ENCODE measurements around the gene FGR.

The FGR gene

GRCh38 chr1:27570356-27570755 is 64.6 kb downstream of the FGR start:
- no peak for ATAC-seq
- no peak for TF ChIP-seq ZFP3 (CRISPR knock-in tag; IDR thresholded peaks at IDR 0.05)
- TF ChIP-seq ZFP30 (CRISPR knock-in tag; IDR thresholded peaks at IDR 0.05) = no peak
- no peak for TF ChIP-seq POU6F1 (CRISPR knock-in tag; IDR thresholded peaks at IDR 0.05; ENCODE audit: borderline replicate concordance, low read depth)
- TF ChIP-seq BACH2 (CRISPR knock-in tag; IDR thresholded peaks at IDR 0.05; ENCODE audit: borderline replicate concordance) = no peak

GRCh38 chr1:27569506-27570291 is 65.3 kb downstream of the FGR start:
- ATAC-seq = no peak
- TF ChIP-seq SNAI2 (CRISPR knock-in tag; IDR thresholded peaks at IDR 0.05) (no peak), CREB5 (CRISPR knock-in tag; IDR thresholded peaks at IDR 0.05; ENCODE audit: low read depth) (no peak), CSRNP3 (CRISPR knock-in tag; IDR thresholded peaks at IDR 0.05) (no peak), ESRRG (CRISPR knock-in tag; IDR thresholded peaks at IDR 0.05) (no peak), ZNF8 (CRISPR knock-in tag; IDR thresholded peaks at IDR 0.05) (no peak), TCF4 (CRISPR knock-in tag; IDR thresholded peaks at IDR 0.05; ENCODE audit: borderline replicate concordance) (no peak), RARB (CRISPR knock-in tag; IDR thresholded peaks at IDR 0.05) (no peak), PATZ1 (CRISPR knock-in tag; IDR thresholded peaks at IDR 0.05; ENCODE audit: borderline replicate concordance) (no peak), PPARA (CRISPR knock-in tag; IDR thresholded peaks at IDR 0.05; ENCODE audit: borderline replicate concordance) (no peak), TOX (CRISPR knock-in tag; IDR thresholded peaks at IDR 0.05; ENCODE audit: borderline replicate concordance) (no peak)

GRCh38 chr1:27569088-27569460 is 65.9 kb downstream of the FGR start:
- TF ChIP-seq PPARA (CRISPR knock-in tag; IDR thresholded peaks at IDR 0.05; ENCODE audit: borderline replicate concordance) (no peak), ZNF565 (CRISPR knock-in tag; conservative IDR thresholded peaks at IDR 0.05; ENCODE audit: low read depth) (no peak), ZFP30 (CRISPR knock-in tag; IDR thresholded peaks at IDR 0.05) (no peak), CSRNP3 (CRISPR knock-in tag; IDR thresholded peaks at IDR 0.05) (no peak), BACH2 (CRISPR knock-in tag; IDR thresholded peaks at IDR 0.05; ENCODE audit: borderline replicate concordance) (no peak), ZFP3 (CRISPR knock-in tag; IDR thresholded peaks at IDR 0.05) (no peak), ARNTL (CRISPR knock-in tag; IDR thresholded peaks at IDR 0.05; ENCODE audit: borderline replicate concordance, low read depth) (no peak), GLIS3 (CRISPR knock-in tag; IDR thresholded peaks at IDR 0.05) (no peak), TCF4 (CRISPR knock-in tag; IDR thresholded peaks at IDR 0.05; ENCODE audit: borderline replicate concordance) (no peak)
- peak; percentile 5; the same call in 1 of the 3 replicates for ATAC-seq

GRCh38 chr1:27568300-27569087 is 66.5 kb downstream of the FGR start:
- no peak for TF ChIP-seq ZNF565 (CRISPR knock-in tag; conservative IDR thresholded peaks at IDR 0.05; ENCODE audit: low read depth)
- TF ChIP-seq ZNF70 (CRISPR knock-in tag; IDR thresholded peaks at IDR 0.05) = no peak
- no peak for TF ChIP-seq TCF4 (CRISPR knock-in tag; IDR thresholded peaks at IDR 0.05; ENCODE audit: borderline replicate concordance)
- no peak for TF ChIP-seq ZFP3 (CRISPR knock-in tag; IDR thresholded peaks at IDR 0.05)
- no peak for TF ChIP-seq CSRNP3 (CRISPR knock-in tag; IDR thresholded peaks at IDR 0.05)
- no peak for TF ChIP-seq TOX (CRISPR knock-in tag; IDR thresholded peaks at IDR 0.05; ENCODE audit: borderline replicate concordance)
- TF ChIP-seq PATZ1 (CRISPR knock-in tag; IDR thresholded peaks at IDR 0.05; ENCODE audit: borderline replicate concordance) = no peak
- ATAC-seq = peak; percentile 88
